HG03571 (cell line): ENCODE data around the gene THEMIS.
"Not testable (repeated sequence)": the region's sequence is repeated elsewhere in the genome, so short reads cannot be mapped to it uniquely, and the experiment has no call there.

Experiments used
- ATAC-seq: cut with Tn5 transposase; IDR thresholded peaks from one replicate; pipeline ENCODE4 v1.9.1; 2021; ENCODE audit not compliant: unreplicated experiment

THEMIS gene

GRCh38 chr6:127918506-127919427, 17.9 kb upstream of the THEMIS start:
- no peak for ATAC-seq

- ATAC-seq = no peak
Measured at GRCh38 chr6:127917766-127918165, 16.9 kb upstream of the THEMIS start.

GRCh38 chr6:127914240-127914639, 13.4 kb upstream of the THEMIS start:
- no peak for ATAC-seq

DNA sequence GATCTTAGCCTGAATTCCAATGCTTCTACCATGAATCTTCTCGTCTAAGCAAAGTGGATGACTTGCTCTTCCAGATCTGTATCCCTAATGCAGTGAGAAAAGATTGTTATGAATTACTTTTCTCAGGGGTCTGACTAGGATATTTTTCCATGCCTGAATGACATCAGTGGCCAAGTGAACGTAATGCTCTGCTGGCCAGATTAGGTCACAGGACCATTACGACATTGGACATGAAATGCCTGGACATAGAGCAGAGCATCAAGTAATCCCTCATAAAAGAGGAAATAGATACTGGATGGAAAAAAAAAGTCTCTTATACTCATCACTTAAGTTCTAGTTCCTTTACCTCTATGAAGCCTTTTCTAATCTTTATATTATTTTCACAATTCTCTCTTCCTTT, 12.1 kb upstream of the THEMIS start:
- ATAC-seq = no peak

DNA sequence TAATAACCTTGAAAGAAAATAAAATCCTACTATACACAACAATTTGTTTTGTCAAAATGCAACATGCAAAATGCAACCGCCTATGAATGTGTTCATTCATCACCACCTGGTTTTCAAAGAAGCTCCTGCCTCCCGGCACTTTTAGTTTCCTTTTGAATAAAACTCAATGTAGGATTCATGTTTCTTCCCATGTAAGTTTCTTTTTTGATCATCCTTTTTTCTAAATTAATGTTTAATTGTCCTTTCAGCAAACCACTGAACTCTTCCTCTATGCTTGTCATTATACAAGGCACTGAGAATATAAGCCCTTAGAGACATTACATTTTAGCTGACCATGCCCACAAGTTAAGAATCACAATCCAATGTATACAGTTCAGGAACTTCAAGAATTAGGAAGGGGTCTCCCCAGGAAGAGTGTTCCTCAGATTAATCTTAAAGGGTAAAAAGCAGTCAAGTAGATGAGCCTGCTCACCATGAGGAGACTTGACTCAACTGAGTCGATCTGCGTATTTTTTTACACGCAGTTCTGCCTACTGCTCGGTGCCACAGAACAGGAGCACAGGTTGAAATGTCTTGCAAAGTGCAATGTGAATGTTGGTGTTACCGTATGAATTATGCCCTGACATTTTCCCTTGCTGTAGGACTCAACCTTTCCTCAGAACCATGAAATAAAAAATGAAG, 7.2 kb upstream of the THEMIS start:
- ATAC-seq = peak; percentile 92

DNA sequence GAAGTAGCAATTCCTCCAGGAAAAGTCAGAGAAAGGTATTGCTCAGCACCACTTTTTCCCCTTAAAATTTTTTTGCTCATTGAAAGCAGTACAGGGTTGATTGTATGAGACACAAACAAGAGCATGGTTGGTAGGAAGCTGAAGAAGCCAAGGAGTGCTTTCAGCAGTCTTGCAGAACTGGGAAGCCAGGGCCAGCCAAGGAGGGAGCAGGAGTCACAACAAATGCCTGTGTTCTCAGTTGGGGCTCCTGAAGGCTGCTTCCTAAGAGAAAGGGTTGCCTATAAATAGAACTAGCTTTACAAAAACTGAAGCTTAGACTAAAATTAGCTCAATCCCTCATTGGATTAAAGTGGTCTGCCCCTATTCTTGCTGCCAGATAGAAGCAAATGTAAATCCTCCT, 3.3 kb upstream of the THEMIS start:
- ATAC-seq = no peak

DNA sequence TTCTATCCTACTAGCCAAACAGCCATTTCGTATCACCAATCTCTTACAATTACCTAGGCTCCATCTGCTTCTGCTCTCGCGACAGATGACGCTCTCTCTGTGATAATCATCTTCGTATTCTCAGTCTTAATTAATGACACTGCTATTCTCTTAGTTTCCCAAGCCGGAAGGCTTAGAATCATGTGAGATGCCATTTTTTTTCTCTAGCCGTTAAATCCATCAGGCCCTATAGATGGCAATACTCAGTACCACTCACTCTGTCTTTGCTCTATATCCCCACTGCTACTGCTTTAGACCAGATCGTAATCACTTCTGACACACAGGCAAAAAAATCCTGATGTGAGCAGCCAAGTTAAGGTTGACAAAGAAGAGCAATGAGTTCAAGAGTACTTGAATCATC, 2.1 kb upstream of the THEMIS start:
- ATAC-seq = no peak

GRCh38 chr6:127897484-127897883, 3.4 kb downstream of the THEMIS start:
- no peak for ATAC-seq

GRCh38 chr6:127894051-127894450, 6.8 kb downstream of the THEMIS start:
- ATAC-seq = no peak

- no peak for ATAC-seq
Measured at GRCh38 chr6:127893541-127893940, 7.3 kb downstream of the THEMIS start.

- ATAC-seq = no peak
Measured at GRCh38 chr6:127891731-127892326, 9.0 kb downstream of the THEMIS start.

DNA sequence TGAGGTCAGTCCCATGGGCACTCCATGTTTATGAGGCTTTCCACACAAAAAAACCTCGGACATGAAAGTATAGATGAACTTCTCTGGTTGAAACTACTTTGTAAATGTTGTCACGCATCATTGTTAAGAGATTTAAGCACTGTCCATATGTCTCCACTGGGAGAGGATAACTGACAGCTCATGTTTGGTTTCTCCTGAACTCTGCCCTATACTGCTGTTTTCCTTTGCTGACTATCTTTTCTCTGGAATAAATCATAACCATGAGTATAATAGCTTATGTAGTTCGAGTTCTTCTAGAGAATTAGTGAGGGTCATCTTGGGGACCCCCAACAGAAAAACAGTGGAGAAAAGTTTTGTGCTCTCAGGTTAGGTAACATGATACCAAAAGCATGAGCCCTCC, 14.3 kb downstream of the THEMIS start:
- no peak for ATAC-seq

DNA sequence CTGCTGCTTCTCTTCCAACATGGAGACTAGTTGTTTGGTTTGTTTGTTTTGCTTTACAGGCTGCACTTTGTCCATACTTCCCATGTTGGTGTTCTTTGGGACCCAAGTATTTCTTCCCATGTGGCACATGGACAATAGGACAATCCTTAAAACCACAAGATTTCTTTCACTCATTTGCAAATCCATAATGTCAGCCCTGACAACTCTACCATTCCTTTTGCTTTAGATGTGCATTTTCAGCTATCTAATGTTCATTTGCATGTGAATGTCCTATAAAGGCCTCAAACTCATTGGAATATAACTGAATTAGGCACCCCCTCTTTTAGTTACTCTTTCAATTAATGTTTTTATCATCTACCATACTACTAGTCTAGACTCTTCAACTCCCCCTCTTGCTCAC, 16.7 kb downstream of the THEMIS start:
- no peak for ATAC-seq

DNA sequence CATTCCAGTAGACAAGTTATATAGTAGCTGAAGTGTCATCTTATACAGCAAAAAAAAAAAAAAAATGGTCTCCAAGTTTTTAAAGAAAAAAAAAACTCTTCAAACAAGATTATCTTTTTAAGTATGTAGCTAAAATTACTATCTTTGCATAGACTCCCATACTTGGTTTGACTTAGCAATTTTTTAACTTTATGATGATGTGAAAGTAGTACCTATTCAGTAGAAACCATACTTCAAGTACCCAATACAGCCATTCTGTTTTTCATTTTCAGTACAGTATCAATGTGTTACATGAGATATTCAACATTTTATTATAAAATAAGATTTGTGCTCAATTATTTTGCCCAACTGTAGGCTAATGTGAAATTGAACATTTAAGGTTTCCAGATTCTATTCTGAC, 18.9 kb downstream of the THEMIS start:
- not testable (repeated sequence) for ATAC-seq

DNA sequence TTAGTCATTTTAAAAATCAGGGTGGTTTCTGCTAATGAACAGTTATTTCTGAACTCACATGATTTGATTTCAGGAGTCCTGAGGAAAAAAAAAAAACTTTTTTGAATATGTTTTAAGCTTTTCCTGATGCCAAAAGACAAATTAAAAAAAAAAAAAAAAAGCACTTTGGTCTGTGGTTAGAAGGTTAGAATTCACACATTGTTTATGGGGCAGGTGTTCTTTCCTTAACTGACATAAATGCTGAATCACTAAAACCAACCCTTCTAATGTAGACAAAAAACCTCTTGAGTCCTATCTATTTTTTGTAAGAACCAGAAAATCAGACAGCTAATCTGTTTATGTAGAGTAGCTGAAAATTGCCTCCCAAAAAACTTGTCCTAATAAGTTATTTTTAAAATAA, 20.4 kb downstream of the THEMIS start:
- ATAC-seq = no peak

- ATAC-seq = no peak
Measured at GRCh38 chr6:127879685-127880084, 21.2 kb downstream of the THEMIS start.

DNA sequence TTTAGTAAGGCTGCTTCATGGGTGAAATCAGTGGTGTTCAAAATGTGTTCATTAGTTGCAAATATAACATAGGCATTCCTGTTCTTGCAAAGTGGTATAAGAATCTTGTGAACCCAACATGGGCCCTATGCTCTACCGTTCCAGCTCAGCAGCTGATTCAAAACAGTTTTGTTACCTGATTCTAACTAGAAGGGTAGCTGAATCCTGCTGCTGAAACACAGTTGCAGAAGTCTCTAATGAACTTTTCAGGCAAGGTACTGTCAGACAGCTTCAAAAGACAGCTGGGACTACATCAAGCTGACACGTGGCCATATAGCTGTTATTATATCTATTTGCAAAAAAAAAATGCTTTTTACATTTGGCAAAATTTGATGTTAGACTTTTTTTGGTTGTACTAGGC, 22.7 kb downstream of the THEMIS start:
- no peak for ATAC-seq

DNA sequence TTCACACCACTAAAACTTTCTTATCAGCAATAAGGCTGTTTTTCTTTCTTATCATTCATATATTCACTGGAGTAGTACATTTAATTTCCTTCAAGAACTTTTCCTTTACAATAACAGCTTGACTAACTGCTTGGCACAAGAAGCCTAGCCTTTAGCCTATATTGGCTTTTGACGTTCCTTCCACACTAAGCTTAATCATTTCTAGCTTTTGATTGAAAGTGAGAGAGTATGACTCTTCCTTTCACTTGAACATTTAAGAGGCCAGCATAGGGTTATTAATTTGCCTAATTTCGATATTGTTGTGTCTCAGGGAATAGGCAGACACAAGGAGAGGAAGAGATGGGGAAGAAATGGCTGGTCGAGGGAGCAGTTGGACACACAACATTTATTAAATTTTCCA, 23.6 kb downstream of the THEMIS start:
- ATAC-seq = peak; percentile 67

DNA sequence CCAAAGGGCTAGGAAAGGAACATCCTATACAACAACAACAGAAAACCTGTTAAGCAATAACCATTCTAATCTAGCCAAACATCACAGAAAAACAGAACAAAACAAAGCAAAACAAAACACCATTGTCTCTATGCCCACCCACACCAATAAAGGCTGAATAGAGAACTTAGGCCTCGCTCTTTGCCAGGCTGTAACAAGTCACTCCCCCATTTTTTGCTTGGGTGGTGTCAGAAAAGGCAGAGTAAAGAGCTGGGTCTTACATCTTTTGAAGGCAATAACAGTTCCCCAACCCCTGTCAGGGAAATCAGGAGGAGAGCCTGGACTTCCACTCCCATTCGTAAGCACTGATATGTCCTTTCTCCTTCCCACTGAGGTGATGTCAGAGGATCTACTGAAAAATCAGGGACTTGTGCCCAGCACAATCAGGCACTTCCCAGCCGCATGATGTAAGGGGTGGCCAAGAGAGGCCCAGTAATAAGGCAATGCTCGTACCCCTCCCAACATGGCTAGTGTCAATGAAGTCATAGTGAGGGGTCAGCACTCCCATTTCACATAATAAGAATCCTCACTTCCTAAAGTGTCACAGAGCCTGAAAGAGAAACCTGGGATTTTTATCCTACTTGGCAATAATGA, 31.0 kb downstream of the THEMIS start:
- no peak for ATAC-seq

DNA sequence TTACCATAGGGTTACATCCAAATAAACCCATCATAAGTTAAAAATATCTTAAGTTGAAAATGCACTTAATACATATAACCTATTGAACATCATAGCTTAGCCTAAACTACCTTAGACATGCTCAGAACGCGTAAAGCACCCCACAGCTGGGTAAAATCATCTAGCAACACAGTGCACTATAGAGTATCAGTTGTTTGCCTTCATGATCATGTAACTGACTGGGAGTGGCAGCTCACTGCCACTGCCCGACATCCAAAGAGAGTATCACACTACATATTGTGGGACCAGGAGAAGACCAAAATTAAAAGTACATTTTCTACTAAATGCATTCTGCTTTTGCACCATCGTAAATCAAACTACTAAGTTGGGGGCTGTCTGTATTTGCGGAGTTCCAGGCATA, 31.7 kb downstream of the THEMIS start:
- no peak for ATAC-seq

DNA sequence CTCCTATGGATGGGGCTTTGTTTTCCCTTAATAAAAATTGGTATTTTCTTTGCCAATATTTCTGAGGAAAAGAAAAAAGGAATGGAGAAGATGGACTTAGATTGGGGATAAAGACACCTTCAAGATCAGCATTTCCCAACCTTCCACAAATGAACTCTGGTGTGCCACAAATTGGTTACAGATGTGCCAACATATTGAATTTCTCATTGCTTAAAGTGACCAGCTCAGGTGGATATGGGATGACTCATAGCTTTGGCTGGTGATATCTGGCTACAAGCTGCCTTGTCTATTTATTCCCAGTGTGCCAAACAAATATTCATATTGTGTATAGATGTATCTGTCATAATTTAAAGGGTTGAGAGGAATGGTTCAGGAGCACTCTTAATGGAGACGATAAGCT, 32.5 kb downstream of the THEMIS start:
- ATAC-seq = no peak

DNA sequence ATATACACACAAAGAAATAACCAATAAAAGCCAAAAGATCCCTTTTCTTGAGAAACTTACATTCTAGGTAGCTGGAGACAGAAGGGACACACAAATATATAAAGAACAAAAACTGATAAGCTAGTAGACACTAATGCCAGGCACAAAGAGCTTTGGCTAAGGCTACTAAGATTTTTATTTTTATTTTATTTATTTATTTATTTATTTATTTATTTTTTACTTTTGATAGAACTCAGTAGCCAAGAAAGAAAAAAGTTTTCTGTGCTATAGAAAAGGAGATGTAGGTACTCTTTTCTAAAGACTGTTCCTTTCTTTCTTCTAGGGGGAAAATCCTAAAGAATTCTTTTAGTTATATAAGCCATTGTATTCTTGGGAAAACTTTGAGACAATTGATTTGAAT, 34.1 kb downstream of the THEMIS start:
- no peak for ATAC-seq
